Lower lobe of right lung (tissue), 2 donors: ENCODE measurements around the gene DAGLA. TPM values are rescaled to one million over a fixed set of nuclear protein-coding genes. Genes with fewer than 3 reads are reported as not detected.

ENCODE experiments used
- ATAC-seq, 2 donors: fragments of 200-7000 bp; cut with Tn5 transposase; one replicate each; pipeline ENCODE4 v1.9.1; 2020 to 2022; ENCODE audit warnings: mild to moderate bottlenecking in 2 of 2, moderate library complexity in 2 of 2
- DNase-seq: peaks from one replicate; pipeline ENCODE4 v3.0.0-alpha.2; 2020
- H3K27ac ChIP-seq: fragments of 200-600 bp; one replicate; pipeline ENCODE4 v1.8.0; 2022
- H3K27me3 ChIP-seq: fragments of 200-600 bp; one replicate; pipeline ENCODE4 v1.8.0; 2022; ENCODE audit warnings: low read depth
- H3K36me3 ChIP-seq: fragments of 200-600 bp; one replicate; pipeline ENCODE4 v1.8.0; 2022; ENCODE audit warnings: mild to moderate bottlenecking
- H3K4me1 ChIP-seq: fragments of 200-600 bp; one replicate; pipeline ENCODE4 v1.8.0; 2022
- H3K4me3 ChIP-seq: fragments of 200-600 bp; one replicate; pipeline ENCODE4 v1.8.0; 2022; ENCODE audit warnings: mild to moderate bottlenecking
- H3K9me3 ChIP-seq: fragments of 200-600 bp; one replicate; pipeline ENCODE4 v1.8.0; 2022
- intact Hi-C: fragments of 100-400 bp; cut with DNase I; formaldehyde crosslinking; loops from one replicate; pipeline ENCODE4 v1.11.0; 2022
- total RNA-seq: library from RNA; stranded (reverse); fragmentation: NEBNext Ultra II Directional; extraction: Animal tissue kit (Norgen Biotek cat#: 25700); gene quantifications from one replicate; pipeline ENCODE4 v1.2.1, GENCODE V29; 2021
- TF ChIP-seq, protein P1 (sequence below): fragments of 200-600 bp; IDR thresholded peaks from one replicate; pipeline ENCODE4 v1.8.0; 2022; ENCODE audit warnings: antibody characterized with exemption, mild to moderate bottlenecking
- donor health status: DM: no; HTN: yes; CAD: no; lungs with severe emphysema.

Gene DAGLA
- total RNA-seq, 1 donor from 2014 or later, result 7.1 TPM

GRCh38 chr11:61795459-61795858 is 115.3 kb downstream of the DAGLA start:
- intact Hi-C loops, result no loop called here
- H3K9me3 ChIP-seq, result no peaks in the 10 kb centered on the region
- peaks cover 28% of the 10 kb centered on the region for H3K4me1 ChIP-seq
- DNase-seq, result no peak
- no peaks in the 10 kb centered on the region for H3K27me3 ChIP-seq
- ATAC-seq, result no peak
- peaks cover 14% of the 10 kb centered on the region for H3K36me3 ChIP-seq
- H3K4me3 ChIP-seq, result no peak overlapping the region
- TF ChIP-seq, protein P1, sequence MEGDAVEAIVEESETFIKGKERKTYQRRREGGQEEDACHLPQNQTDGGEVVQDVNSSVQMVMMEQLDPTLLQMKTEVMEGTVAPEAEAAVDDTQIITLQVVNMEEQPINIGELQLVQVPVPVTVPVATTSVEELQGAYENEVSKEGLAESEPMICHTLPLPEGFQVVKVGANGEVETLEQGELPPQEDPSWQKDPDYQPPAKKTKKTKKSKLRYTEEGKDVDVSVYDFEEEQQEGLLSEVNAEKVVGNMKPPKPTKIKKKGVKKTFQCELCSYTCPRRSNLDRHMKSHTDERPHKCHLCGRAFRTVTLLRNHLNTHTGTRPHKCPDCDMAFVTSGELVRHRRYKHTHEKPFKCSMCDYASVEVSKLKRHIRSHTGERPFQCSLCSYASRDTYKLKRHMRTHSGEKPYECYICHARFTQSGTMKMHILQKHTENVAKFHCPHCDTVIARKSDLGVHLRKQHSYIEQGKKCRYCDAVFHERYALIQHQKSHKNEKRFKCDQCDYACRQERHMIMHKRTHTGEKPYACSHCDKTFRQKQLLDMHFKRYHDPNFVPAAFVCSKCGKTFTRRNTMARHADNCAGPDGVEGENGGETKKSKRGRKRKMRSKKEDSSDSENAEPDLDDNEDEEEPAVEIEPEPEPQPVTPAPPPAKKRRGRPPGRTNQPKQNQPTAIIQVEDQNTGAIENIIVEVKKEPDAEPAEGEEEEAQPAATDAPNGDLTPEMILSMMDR, result no peak
- H3K27ac ChIP-seq, result no peak overlapping the region

DNA sequence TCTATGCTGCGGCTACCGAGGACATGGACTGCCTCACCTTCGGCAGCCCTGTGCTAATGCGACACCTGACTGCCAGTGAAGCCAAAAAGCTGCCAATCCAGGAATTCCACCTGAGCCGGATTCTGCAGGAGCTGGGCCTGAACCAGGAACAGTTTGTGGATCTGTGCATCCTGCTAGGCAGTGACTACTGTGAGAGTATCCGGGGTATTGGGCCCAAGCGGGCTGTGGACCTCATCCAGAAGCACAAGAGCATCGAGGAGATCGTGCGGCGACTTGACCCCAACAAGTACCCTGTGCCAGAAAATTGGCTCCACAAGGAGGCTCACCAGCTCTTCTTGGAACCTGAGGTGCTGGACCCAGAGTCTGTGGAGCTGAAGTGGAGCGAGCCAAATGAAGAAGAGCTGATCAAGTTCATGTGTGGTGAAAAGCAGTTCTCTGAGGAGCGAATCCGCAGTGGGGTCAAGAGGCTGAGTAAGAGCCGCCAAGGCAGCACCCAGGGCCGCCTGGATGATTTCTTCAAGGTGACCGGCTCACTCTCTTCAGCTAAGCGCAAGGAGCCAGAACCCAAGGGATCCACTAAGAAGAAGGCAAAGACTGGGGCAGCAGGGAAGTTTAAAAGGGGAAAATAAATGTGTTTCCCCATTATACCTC is 115.8 kb downstream of the DAGLA start:
- H3K27ac ChIP-seq, result no peak overlapping the region
- no peaks in the 10 kb centered on the region for H3K27me3 ChIP-seq
- no peaks in the 10 kb centered on the region for H3K9me3 ChIP-seq
- no peak for DNase-seq
- H3K4me3 ChIP-seq, result no peak overlapping the region
- H3K4me1 ChIP-seq, result peaks cover 24% of the 10 kb centered on the region
- TF ChIP-seq, protein P1, result no peak
- ATAC-seq, result no peak
- H3K36me3 ChIP-seq, result peaks cover 12% of the 10 kb centered on the region
- intact Hi-C loops, result no loop called here

Other genes with a start within 250 kb of the DAGLA start
- gene LRRC10B, start 171.6 kb upstream of the DAGLA start, total RNA-seq, result 6.4 TPM
- 3.8 TPM for gene SYT7, start 99.3 kb upstream of the DAGLA start, total RNA-seq
- 37.9 TPM for gene MYRF, start 72.2 kb downstream of the DAGLA start, total RNA-seq
- gene TMEM258, start 112.2 kb downstream of the DAGLA start, total RNA-seq, result 104 TPM
- gene FEN1, start 112.5 kb downstream of the DAGLA start, total RNA-seq, result 5.4 TPM
- 63.6 TPM for gene FADS1, start 136.6 kb downstream of the DAGLA start, total RNA-seq
- 82.0 TPM for gene FADS2, start 147.9 kb downstream of the DAGLA start, total RNA-seq
- 50.1 TPM for gene FADS3, start 211.2 kb downstream of the DAGLA start, total RNA-seq
- 11.4 TPM for gene RAB3IL1, start 237.2 kb downstream of the DAGLA start, total RNA-seq